ENCODE results near the gene FGD2. TPM values are rescaled to one million over a fixed set of nuclear protein-coding genes. Genes with fewer than 3 reads are reported as not detected.

The FGD2 gene
- total RNA-seq, 1 experiment from 2014 or later = not detected

- no peaks in the 10 kb centered on the region for H3K27me3 ChIP-seq (replicated peaks; ENCODE audit: insufficient read depth, low read depth, low read length, poor library complexity)
- no peaks in the 10 kb centered on the region for H3K36me3 ChIP-seq (ENCODE audit: insufficient read depth, low read length, poor library complexity, severe bottlenecking)
- CTCF ChIA-PET = no interaction called here
- POLR2A ChIA-PET (ENCODE audit: low non-redundant PET) = no interaction called here
- no TSS peak for BruUV-seq (replicated peaks)
- H3K4me3 ChIP-seq (ENCODE audit: low read depth, low read length, poor library complexity, severe bottlenecking) = no peak overlapping the region
- no peak overlapping the region for H3K27ac ChIP-seq (ENCODE audit: low read depth, low read length, poor library complexity, severe bottlenecking)
- no peak for DNase-seq (ENCODE audit: low spot score)
- TF ChIP-seq, protein P1, sequence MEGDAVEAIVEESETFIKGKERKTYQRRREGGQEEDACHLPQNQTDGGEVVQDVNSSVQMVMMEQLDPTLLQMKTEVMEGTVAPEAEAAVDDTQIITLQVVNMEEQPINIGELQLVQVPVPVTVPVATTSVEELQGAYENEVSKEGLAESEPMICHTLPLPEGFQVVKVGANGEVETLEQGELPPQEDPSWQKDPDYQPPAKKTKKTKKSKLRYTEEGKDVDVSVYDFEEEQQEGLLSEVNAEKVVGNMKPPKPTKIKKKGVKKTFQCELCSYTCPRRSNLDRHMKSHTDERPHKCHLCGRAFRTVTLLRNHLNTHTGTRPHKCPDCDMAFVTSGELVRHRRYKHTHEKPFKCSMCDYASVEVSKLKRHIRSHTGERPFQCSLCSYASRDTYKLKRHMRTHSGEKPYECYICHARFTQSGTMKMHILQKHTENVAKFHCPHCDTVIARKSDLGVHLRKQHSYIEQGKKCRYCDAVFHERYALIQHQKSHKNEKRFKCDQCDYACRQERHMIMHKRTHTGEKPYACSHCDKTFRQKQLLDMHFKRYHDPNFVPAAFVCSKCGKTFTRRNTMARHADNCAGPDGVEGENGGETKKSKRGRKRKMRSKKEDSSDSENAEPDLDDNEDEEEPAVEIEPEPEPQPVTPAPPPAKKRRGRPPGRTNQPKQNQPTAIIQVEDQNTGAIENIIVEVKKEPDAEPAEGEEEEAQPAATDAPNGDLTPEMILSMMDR (conservative IDR thresholded peaks at IDR 0.05; ENCODE audit: low read depth, low read length) = no peak
- no peaks in the 10 kb centered on the region for H3K9me3 ChIP-seq (ENCODE audit: low read depth, low read length, poor library complexity, severe bottlenecking)
- intact Hi-C loops (cut with micrococcal nuclease; ENCODE audit: unreplicated experiment) = no loop called here
- H3K4me1 ChIP-seq (ENCODE audit: insufficient read depth, low read length, poor library complexity, severe bottlenecking) = no peaks in the 10 kb centered on the region
Observed at GRCh38 chr6:36957773-36958271, 47.6 kb upstream of the FGD2 start.

DNA sequence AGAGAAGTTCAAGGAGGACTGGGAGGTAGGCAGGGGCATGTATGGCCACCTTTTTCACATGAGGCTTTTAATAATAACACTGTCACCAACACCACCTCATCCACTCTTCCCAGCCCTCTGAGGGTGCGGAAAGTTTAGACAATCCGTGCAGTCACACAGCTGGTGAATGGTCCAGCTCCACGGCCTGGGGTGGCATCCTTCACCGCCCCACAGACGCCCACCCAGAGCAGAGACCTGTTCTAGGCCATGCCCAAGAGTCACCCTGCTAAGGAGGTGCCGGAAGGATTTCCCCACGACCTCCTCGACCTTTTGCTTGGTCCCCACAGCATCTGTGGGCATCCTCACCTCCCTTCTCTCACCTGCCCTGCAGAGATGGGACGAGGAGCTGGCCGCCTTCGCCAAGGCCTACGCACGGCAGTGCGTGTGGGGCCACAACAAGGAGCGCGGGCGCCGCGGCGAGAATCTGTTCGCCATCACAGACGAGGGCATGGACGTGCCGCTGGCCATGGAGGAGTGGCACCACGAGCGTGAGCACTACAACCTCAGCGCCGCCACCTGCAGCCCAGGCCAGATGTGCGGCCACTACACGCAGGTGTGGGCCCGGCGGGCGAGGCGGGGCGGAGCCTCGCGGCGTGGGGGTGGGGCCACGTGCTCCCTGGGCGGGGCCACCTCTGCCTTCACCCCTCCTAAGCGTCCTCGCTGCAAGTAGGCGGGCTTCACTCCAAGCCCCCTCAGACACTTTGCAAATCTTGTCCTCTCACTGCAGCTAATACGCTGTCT, 46.5 kb upstream of the FGD2 start:
- Histone ChIP-seq H3K4me3 (ENCODE audit: low read depth, low read length, poor library complexity, severe bottlenecking) (no peak overlapping the region), H3K4me1 (ENCODE audit: insufficient read depth, low read length, poor library complexity, severe bottlenecking) (no peaks in the 10 kb centered on the region), H3K9me3 (ENCODE audit: low read depth, low read length, poor library complexity, severe bottlenecking) (no peaks in the 10 kb centered on the region), H3K27me3 (replicated peaks; ENCODE audit: insufficient read depth, low read depth, low read length, poor library complexity) (no peaks in the 10 kb centered on the region), H3K27ac (ENCODE audit: low read depth, low read length, poor library complexity, severe bottlenecking) (no peak overlapping the region), H3K36me3 (ENCODE audit: insufficient read depth, low read length, poor library complexity, severe bottlenecking) (no peaks in the 10 kb centered on the region)
- DNase-seq (ENCODE audit: low spot score) = no peak
- TF ChIP-seq EZH2 (IDR thresholded peaks at IDR 0.05; ENCODE audit: borderline replicate concordance, low read depth, low read length, poor library complexity, severe bottlenecking) = no peak
- TF ChIP-seq, protein P1 (conservative IDR thresholded peaks at IDR 0.05; ENCODE audit: low read depth, low read length) = no peak
- BruUV-seq (replicated peaks) = no TSS peak
- intact Hi-C loops (cut with micrococcal nuclease; ENCODE audit: unreplicated experiment) = no loop called here
- ChIA-PET CTCF (interaction anchor here (0.7 kb wide), 1 partner anchor 55 kb away, joined by 4 read pairs; no protein-coding TSS in a partner anchor), POLR2A (ENCODE audit: low non-redundant PET) (no interaction called here)

DNA sequence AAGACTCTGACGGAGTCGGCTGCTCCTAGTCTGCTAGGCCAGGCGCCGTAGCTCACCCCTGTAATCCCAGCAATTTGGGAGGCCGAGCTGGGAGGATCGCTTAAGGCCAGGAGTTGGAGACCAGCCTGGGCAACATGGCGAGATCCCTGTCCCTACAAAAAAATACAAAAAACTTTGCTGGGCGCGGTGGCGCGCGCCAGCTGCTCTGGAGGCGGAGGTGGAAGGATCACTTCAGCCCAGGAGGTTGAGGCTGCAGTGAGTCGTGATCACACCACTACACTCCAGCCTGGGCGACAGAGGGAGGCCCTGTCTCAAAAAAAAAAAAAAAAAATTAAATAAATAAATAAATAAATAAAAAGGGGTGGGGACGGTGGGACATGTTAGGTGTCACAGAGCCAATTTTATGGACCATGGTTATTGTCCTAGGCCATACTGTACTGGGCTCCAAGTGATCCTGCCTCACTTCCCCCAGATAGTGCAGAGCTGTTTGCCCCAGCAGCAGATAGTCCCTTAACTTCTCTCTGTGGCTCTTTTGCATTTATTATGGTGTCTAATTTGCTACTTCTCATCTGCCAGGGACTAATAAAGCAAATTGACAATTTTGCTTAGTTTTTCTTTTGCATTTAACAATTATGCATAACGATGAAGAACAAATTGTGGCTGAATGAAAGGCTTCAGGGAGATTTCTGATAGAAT, 45.8 kb upstream of the FGD2 start:
- no TSS peak for BruUV-seq (replicated peaks)
- H3K4me3 ChIP-seq (ENCODE audit: low read depth, low read length, poor library complexity, severe bottlenecking) = no peak overlapping the region
- intact Hi-C loops (cut with micrococcal nuclease; ENCODE audit: unreplicated experiment) = no loop called here
- no peaks in the 10 kb centered on the region for H3K36me3 ChIP-seq (ENCODE audit: insufficient read depth, low read length, poor library complexity, severe bottlenecking)
- no peak overlapping the region for H3K27ac ChIP-seq (ENCODE audit: low read depth, low read length, poor library complexity, severe bottlenecking)
- no peaks in the 10 kb centered on the region for H3K9me3 ChIP-seq (ENCODE audit: low read depth, low read length, poor library complexity, severe bottlenecking)
- POLR2A ChIA-PET (ENCODE audit: low non-redundant PET) = no interaction called here
- TF ChIP-seq EZH2 (IDR thresholded peaks at IDR 0.05; ENCODE audit: borderline replicate concordance, low read depth, low read length, poor library complexity, severe bottlenecking) = no peak
- TF ChIP-seq, protein P1 (conservative IDR thresholded peaks at IDR 0.05; ENCODE audit: low read depth, low read length) = no peak
- CTCF ChIA-PET = interaction anchor here (0.7 kb wide), 1 partner anchor 54 kb away, joined by 4 read pairs; no protein-coding TSS in a partner anchor
- H3K27me3 ChIP-seq (replicated peaks; ENCODE audit: insufficient read depth, low read depth, low read length, poor library complexity) = no peaks in the 10 kb centered on the region
- no peaks in the 10 kb centered on the region for H3K4me1 ChIP-seq (ENCODE audit: insufficient read depth, low read length, poor library complexity, severe bottlenecking)
- no peak for DNase-seq (ENCODE audit: low spot score)
